Activated T-helper 2 cell treated with anti-CD3 and anti-CD28 coated beads, Interferon-gamma antibody, Interleukin-2, Interleukin-4, amounts not matched to agents 10 μg/mL and 5 μg/mL and 100 μg/mL, durations not matched to agents 14 hours and 24 hours and 36 hours (primary cell): ENCODE measurements around the gene KDM5C. TPM values are rescaled to one million over a fixed set of nuclear protein-coding genes. Genes with fewer than 3 reads are reported as not detected.

Experiments
- DNase-seq: peaks from one replicate; pipeline ENCODE4 v3.0.0; 2021; ENCODE audit warnings: low spot score
- H3K27ac Mint-ChIP-seq: one replicate; pipeline ENCODE4 v1.8.0; 2021; ENCODE audit warnings: mixed read lengths
- H3K27me3 Mint-ChIP-seq: one replicate; pipeline ENCODE4 v1.8.0; 2021; ENCODE audit warnings: low read depth, mixed read lengths
- H3K36me3 Mint-ChIP-seq: one replicate; pipeline ENCODE4 v1.8.0; 2021; ENCODE audit warnings: low read depth, mixed read lengths
- H3K4me1 Mint-ChIP-seq: one replicate; pipeline ENCODE4 v1.8.0; 2021; ENCODE audit warnings: low read depth, mixed read lengths
- H3K4me3 Mint-ChIP-seq: one replicate; pipeline ENCODE4 v1.8.0; 2021; ENCODE audit warnings: low read depth, mild to moderate bottlenecking, moderate library complexity, mixed read lengths
- H3K9me3 Mint-ChIP-seq: one replicate; pipeline ENCODE4 v1.8.0; 2021; ENCODE audit warnings: mixed read lengths
- intact Hi-C: fragments of 100-400 bp; cut with micrococcal nuclease; formaldehyde crosslinking; loops from one replicate; pipeline ENCODE4 v1.15.1; 2023
- total RNA-seq: library from RNA; stranded (reverse); gene quantifications from 2 replicates; pipeline ENCODE4 v1.2.3, GENCODE V29; 2022

KDM5C gene
- total RNA-seq, 1 donor from 2014 or later = 98.3 TPM

GRCh38 chrX:53160297-53160983 is 64.6 kb downstream of the KDM5C start:
- H3K4me1 Mint-ChIP-seq = no peaks in the 10 kb centered on the region
- H3K9me3 Mint-ChIP-seq = no peaks in the 10 kb centered on the region
- no peak overlapping the region for H3K4me3 Mint-ChIP-seq
- H3K36me3 Mint-ChIP-seq = no peaks in the 10 kb centered on the region
- no peak overlapping the region for H3K27ac Mint-ChIP-seq
- DNase-seq = no peak
- no peaks in the 10 kb centered on the region for H3K27me3 Mint-ChIP-seq
- intact Hi-C loops = no loop called here

GRCh38 chrX:53159184-53159583 is 65.8 kb downstream of the KDM5C start:
- intact Hi-C loops = no loop called here
- Mint-ChIP-seq H3K4me1 (no peaks in the 10 kb centered on the region), H3K27ac (no peak overlapping the region), H3K4me3 (no peak overlapping the region), H3K36me3 (no peaks in the 10 kb centered on the region), H3K9me3 (no peaks in the 10 kb centered on the region), H3K27me3 (no peaks in the 10 kb centered on the region)
- no peak for DNase-seq

GRCh38 chrX:53156207-53156596 is 68.8 kb downstream of the KDM5C start:
- H3K4me1 Mint-ChIP-seq = no peaks in the 10 kb centered on the region
- H3K4me3 Mint-ChIP-seq = no peak overlapping the region
- no peak overlapping the region for H3K27ac Mint-ChIP-seq
- no peaks in the 10 kb centered on the region for H3K36me3 Mint-ChIP-seq
- no peaks in the 10 kb centered on the region for H3K9me3 Mint-ChIP-seq
- no peaks in the 10 kb centered on the region for H3K27me3 Mint-ChIP-seq
- intact Hi-C loops = no loop called here
- no peak for DNase-seq

- no peak overlapping the region for H3K4me3 Mint-ChIP-seq
- H3K27me3 Mint-ChIP-seq = no peaks in the 10 kb centered on the region
- intact Hi-C loops = no loop called here
- no peaks in the 10 kb centered on the region for H3K9me3 Mint-ChIP-seq
- H3K27ac Mint-ChIP-seq = no peak overlapping the region
- H3K4me1 Mint-ChIP-seq = no peaks in the 10 kb centered on the region
- no peaks in the 10 kb centered on the region for H3K36me3 Mint-ChIP-seq
- no peak for DNase-seq
Observed at GRCh38 chrX:53155512-53156206, 69.3 kb downstream of the KDM5C start.

- H3K4me1 Mint-ChIP-seq = no peaks in the 10 kb centered on the region
- no peaks in the 10 kb centered on the region for H3K27me3 Mint-ChIP-seq
- intact Hi-C loops = no loop called here
- H3K36me3 Mint-ChIP-seq = no peaks in the 10 kb centered on the region
- no peaks in the 10 kb centered on the region for H3K9me3 Mint-ChIP-seq
- no peak overlapping the region for H3K27ac Mint-ChIP-seq
- H3K4me3 Mint-ChIP-seq = no peak overlapping the region
- no peak for DNase-seq
Observed at GRCh38 chrX:53153581-53153980, 71.4 kb downstream of the KDM5C start.

Other genes starting within 250 kb of the KDM5C start
- gene GPR173, start 176.4 kb downstream of the KDM5C start, total RNA-seq = not detected in 2 replicates
- gene TSPYL2, start 142.8 kb downstream of the KDM5C start, total RNA-seq = 36.0 and 41.2 TPM in 2 replicates
- gene KANTR, start 131.1 kb downstream of the KDM5C start, total RNA-seq = 9.7 and 11.2 TPM in 2 replicates
- 0.14 and 0.21 TPM in 2 replicates for gene IQSEC2, start 56.4 kb upstream of the KDM5C start, total RNA-seq
- 134 and 136 TPM in 2 replicates for gene SMC1A, start 197.4 kb upstream of the KDM5C start, total RNA-seq
- 0.43 and 0.90 TPM in 2 replicates for gene RIBC1, start 197.7 kb upstream of the KDM5C start, total RNA-seq
- 135 and 139 TPM in 2 replicates for gene HSD17B10, start 209.2 kb upstream of the KDM5C start, total RNA-seq